ENCODE measurements around the gene C1orf232.

Gene C1orf232

GRCh38 chr1:26124418-26125331 is 44.1 kb downstream of the C1orf232 start:
- H3K4me3 ChIP-seq (replicated peaks; ENCODE audit: low read depth, low read length): no peak overlapping the region
- DNase-seq (ENCODE audit: extremely low read depth, low read depth): no peak
- no peak for TF ChIP-seq CTCF (IDR thresholded peaks at IDR 0.05; ENCODE audit: low read depth, low read length, missing control alignments)

GRCh38 chr1:26122988-26123973 is 45.5 kb downstream of the C1orf232 start:
- no peak overlapping the region for H3K4me3 ChIP-seq (replicated peaks; ENCODE audit: low read depth, low read length)
- no peak for DNase-seq (ENCODE audit: extremely low read depth, low read depth)
- no peak for TF ChIP-seq CTCF (IDR thresholded peaks at IDR 0.05; ENCODE audit: low read depth, low read length, missing control alignments)

GRCh38 chr1:26121854-26122773 is 46.6 kb downstream of the C1orf232 start:
- no peak for TF ChIP-seq CTCF (IDR thresholded peaks at IDR 0.05; ENCODE audit: low read depth, low read length, missing control alignments)
- H3K4me3 ChIP-seq (replicated peaks; ENCODE audit: low read depth, low read length): no peak overlapping the region
- no peak for DNase-seq (ENCODE audit: extremely low read depth, low read depth)

- TF ChIP-seq CTCF (IDR thresholded peaks at IDR 0.05; ENCODE audit: low read depth, low read length, missing control alignments): no peak
- no peak for DNase-seq (ENCODE audit: extremely low read depth, low read depth)
- H3K4me3 ChIP-seq (replicated peaks; ENCODE audit: low read depth, low read length): no peak overlapping the region
These were observed 48.7 kb downstream of the C1orf232 start for GRCh38 chr1:26119892-26120608.

- no peak overlapping the region for H3K4me3 ChIP-seq (replicated peaks; ENCODE audit: low read depth, low read length)
- TF ChIP-seq CTCF (IDR thresholded peaks at IDR 0.05; ENCODE audit: low read depth, low read length, missing control alignments): no peak
- DNase-seq (ENCODE audit: extremely low read depth, low read depth): no peak
These were observed 54.4 kb downstream of the C1orf232 start for GRCh38 chr1:26114165-26114927.
